HG03460 (cell line): Measurements from ENCODE around the gene CRTC1.

Source experiments
- ATAC-seq: cut with Tn5 transposase; IDR thresholded peaks from one replicate; pipeline ENCODE4 v1.9.1; 2021; ENCODE audit not compliant: unreplicated experiment

Gene CRTC1

GRCh38 chr19:18651733-18652132 lies 31.7 kb upstream of the CRTC1 start:
- ATAC-seq = no peak

- no peak for ATAC-seq
Measured at GRCh38 chr19:18653853-18654252, 29.6 kb upstream of the CRTC1 start.

GRCh38 chr19:18654469-18654868 lies 29.0 kb upstream of the CRTC1 start:
- no peak for ATAC-seq

- no peak for ATAC-seq
Measured at GRCh38 chr19:18655173-18655844, 28.2 kb upstream of the CRTC1 start.

GRCh38 chr19:18656337-18657086 lies 27.0 kb upstream of the CRTC1 start:
- no peak for ATAC-seq

GRCh38 chr19:18657590-18658365 lies 25.7 kb upstream of the CRTC1 start:
- ATAC-seq = no peak

GRCh38 chr19:18658366-18658855 lies 25.1 kb upstream of the CRTC1 start:
- ATAC-seq = no peak

- ATAC-seq = no peak
Measured at GRCh38 chr19:18659281-18660050, 24.0 kb upstream of the CRTC1 start.

- ATAC-seq = no peak
Measured at GRCh38 chr19:18660051-18660910, 23.2 kb upstream of the CRTC1 start.

- no peak for ATAC-seq
Measured at GRCh38 chr19:18660939-18661670, 22.4 kb upstream of the CRTC1 start.

GRCh38 chr19:18662972-18663732 lies 20.3 kb upstream of the CRTC1 start:
- ATAC-seq = no peak

- ATAC-seq = no peak
Measured at GRCh38 chr19:18663940-18664530, 19.4 kb upstream of the CRTC1 start.

- ATAC-seq = no peak
Measured at GRCh38 chr19:18665771-18666202, 17.7 kb upstream of the CRTC1 start.

- no peak for ATAC-seq
Measured at GRCh38 chr19:18666317-18666716, 17.2 kb upstream of the CRTC1 start.

- no peak for ATAC-seq
Measured at GRCh38 chr19:18666784-18667183, 16.7 kb upstream of the CRTC1 start.

- ATAC-seq = no peak
Measured at GRCh38 chr19:18667531-18668251, 15.8 kb upstream of the CRTC1 start.

GRCh38 chr19:18668252-18668631 lies 15.2 kb upstream of the CRTC1 start:
- ATAC-seq = no peak
